Esophagus squamous epithelium (tissue), 4 donors: ENCODE results near the gene ESRRB.

Source experiments
- POLR2A ChIP-seq, 4 donors: fragments of 450-650 bp; IDR thresholded peaks; one replicate each; pipeline ENCODE4 v1.6.1; 2017; ENCODE audit warnings: antibody characterized with exemption in 4 of 4, mild to moderate bottlenecking in 4 of 4, moderate library complexity in 3 of 4
- TF ChIP-seq, protein P1 (sequence below), 6 experiments: fragments of 450-650 bp in 4 of 6; fragments of 200-600 bp in 2 of 6; sonication (generic) in 2 of 6; IDR thresholded peaks; one replicate each; pipeline ENCODE4 v1.5.1; 2016 to 2019; ENCODE audit warnings: antibody characterized with exemption in 6 of 6, mild to moderate bottlenecking in 4 of 6, moderate library complexity in 4 of 6

DNA sequence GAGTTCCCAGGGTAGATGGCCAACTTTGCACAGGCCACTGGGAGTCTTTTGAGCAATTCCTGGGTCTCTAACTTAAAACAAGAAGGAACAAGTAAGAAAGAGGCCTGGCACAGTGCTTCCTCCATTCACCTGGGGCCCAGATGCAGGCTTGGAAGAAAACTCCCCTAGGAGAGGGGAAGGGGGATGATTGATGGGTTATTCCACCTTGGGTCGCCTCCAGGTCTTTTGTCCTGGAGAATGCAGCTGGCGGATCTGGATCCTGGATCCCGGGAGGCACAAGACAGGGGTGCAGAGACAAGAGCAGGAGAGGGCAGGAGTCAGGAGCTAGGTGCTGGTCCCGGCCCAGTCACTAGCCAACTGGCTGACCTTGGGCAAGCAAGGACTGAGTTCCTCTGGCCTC lies 74.5 kb downstream of the ESRRB start:
- TF ChIP-seq, protein P1, sequence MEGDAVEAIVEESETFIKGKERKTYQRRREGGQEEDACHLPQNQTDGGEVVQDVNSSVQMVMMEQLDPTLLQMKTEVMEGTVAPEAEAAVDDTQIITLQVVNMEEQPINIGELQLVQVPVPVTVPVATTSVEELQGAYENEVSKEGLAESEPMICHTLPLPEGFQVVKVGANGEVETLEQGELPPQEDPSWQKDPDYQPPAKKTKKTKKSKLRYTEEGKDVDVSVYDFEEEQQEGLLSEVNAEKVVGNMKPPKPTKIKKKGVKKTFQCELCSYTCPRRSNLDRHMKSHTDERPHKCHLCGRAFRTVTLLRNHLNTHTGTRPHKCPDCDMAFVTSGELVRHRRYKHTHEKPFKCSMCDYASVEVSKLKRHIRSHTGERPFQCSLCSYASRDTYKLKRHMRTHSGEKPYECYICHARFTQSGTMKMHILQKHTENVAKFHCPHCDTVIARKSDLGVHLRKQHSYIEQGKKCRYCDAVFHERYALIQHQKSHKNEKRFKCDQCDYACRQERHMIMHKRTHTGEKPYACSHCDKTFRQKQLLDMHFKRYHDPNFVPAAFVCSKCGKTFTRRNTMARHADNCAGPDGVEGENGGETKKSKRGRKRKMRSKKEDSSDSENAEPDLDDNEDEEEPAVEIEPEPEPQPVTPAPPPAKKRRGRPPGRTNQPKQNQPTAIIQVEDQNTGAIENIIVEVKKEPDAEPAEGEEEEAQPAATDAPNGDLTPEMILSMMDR (IDR thresholded peaks at IDR 0.05): no peak
- no peak for TF ChIP-seq POLR2A (IDR thresholded peaks at IDR 0.05)
